Measurements from ENCODE around the gene CACNA1H.
"Not testable (repeated sequence)": the region's sequence is repeated elsewhere in the genome, so short reads cannot be mapped to it uniquely, and the experiment has no call there.

CACNA1H gene

GRCh38 chr16:1254821-1255220, 101.9 kb downstream of the CACNA1H start:
- DNase-seq (ENCODE audit: low spot score): not testable (repeated sequence)

GRCh38 chr16:1255276-1256122, 102.6 kb downstream of the CACNA1H start, which contains the start of gene TPSD1:
TPSD1 (plus strand) TSS chr16:1256069; CDS start chr16:1256281, 212 bp downstream.
- DNase-seq (ENCODE audit: low spot score): not testable (repeated sequence)

- DNase-seq (ENCODE audit: low spot score): not testable (repeated sequence)
Observed at GRCh38 chr16:1256296-1256873, 103.5 kb downstream of the CACNA1H start.

- no peak for DNase-seq (ENCODE audit: low spot score)
Observed at GRCh38 chr16:1256874-1257322, 104.0 kb downstream of the CACNA1H start.

GRCh38 chr16:1257561-1258224, 104.8 kb downstream of the CACNA1H start:
- DNase-seq (ENCODE audit: low spot score): no peak

- DNase-seq (ENCODE audit: low spot score): no peak
Observed at GRCh38 chr16:1258225-1258600, 105.3 kb downstream of the CACNA1H start.

- no peak for DNase-seq (ENCODE audit: low spot score)
Observed at GRCh38 chr16:1258906-1259759, 106.2 kb downstream of the CACNA1H start.

GRCh38 chr16:1259760-1260068, 106.8 kb downstream of the CACNA1H start:
- no peak for DNase-seq (ENCODE audit: low spot score)

- DNase-seq (ENCODE audit: low spot score): no peak
Observed at GRCh38 chr16:1260101-1260680, 107.3 kb downstream of the CACNA1H start.

- DNase-seq (ENCODE audit: low spot score): no peak
Observed at GRCh38 chr16:1261131-1261892, 108.4 kb downstream of the CACNA1H start.

- DNase-seq (ENCODE audit: low spot score): no peak
Observed at GRCh38 chr16:1262210-1262845, 109.4 kb downstream of the CACNA1H start.

- no peak for DNase-seq (ENCODE audit: low spot score)
Observed at GRCh38 chr16:1262846-1263221, 109.9 kb downstream of the CACNA1H start.

GRCh38 chr16:1263591-1264344, 110.9 kb downstream of the CACNA1H start:
- no peak for DNase-seq (ENCODE audit: low spot score)

GRCh38 chr16:1264345-1265089, 111.6 kb downstream of the CACNA1H start:
- no peak for DNase-seq (ENCODE audit: low spot score)

- no peak for DNase-seq (ENCODE audit: low spot score)
Observed at GRCh38 chr16:1265090-1265630, 112.3 kb downstream of the CACNA1H start.

- DNase-seq (ENCODE audit: low spot score): no peak
Observed at GRCh38 chr16:1265826-1266225, 112.9 kb downstream of the CACNA1H start.

GRCh38 chr16:1269418-1269817, 116.5 kb downstream of the CACNA1H start:
- not testable (repeated sequence) for DNase-seq (ENCODE audit: low spot score)

GRCh38 chr16:1271380-1271723, 118.4 kb downstream of the CACNA1H start:
- no peak for DNase-seq (ENCODE audit: low spot score)
